Body of pancreas (tissue), 4 donors: ENCODE data around the gene GJD2. TPM values are rescaled to one million over a fixed set of nuclear protein-coding genes. Genes with fewer than 3 reads are reported as not detected.

ENCODE experiments used
- ATAC-seq: fragments of 150-250 bp; one replicate; pipeline ENCODE4 v1.9.1; 2016
- DNase-seq, 4 donors: peaks; one replicate each; pipeline ENCODE4 v3.0.0-alpha.2; 2019
- H3K27ac ChIP-seq, 4 donors: fragments of 200-600 bp; sonication (generic); 1 replicate in 3 of 4; 2 replicates in 1 of 4; pipeline versions ENCODE4 v1.5.1 to v1.6.1; 2016 to 2019; ENCODE audit warnings: mild to moderate bottlenecking in 1 of 4, mixed read lengths in 1 of 4, moderate library complexity in 1 of 4
- H3K27me3 ChIP-seq, 2 donors: fragments of 200-600 bp; sonication (generic); one replicate each; pipeline ENCODE4 v1.6.0; 2016; ENCODE audit warnings: mild to moderate bottlenecking in 1 of 2
- H3K36me3 ChIP-seq, 2 donors: fragments of 200-600 bp; sonication (generic); replicated peaks in 1 of 2; 2 replicates each; pipeline ENCODE4 v1.5.1; 2016; ENCODE audit warnings: low read depth in 2 of 2; ENCODE audit not compliant: insufficient read depth in 1 of 2
- H3K4me1 ChIP-seq: fragments of 200-600 bp; sonication (generic); one replicate; pipeline ENCODE4 v1.6.0; 2016
- H3K4me3 ChIP-seq, 2 donors: fragments of 200-600 bp; sonication (generic); 1 replicate in 1 of 2; 2 replicates in 1 of 2; pipeline ENCODE4 v1.5.1; 2016 to 2019
- H3K9me3 ChIP-seq, 3 donors: fragments of 200-600 bp; sonication (generic); 1 replicate in 2 of 3; 2 replicates in 1 of 3; pipeline ENCODE4 v1.5.1; 2016
- CTCF ChIP-seq, 7 experiments: fragments of 450-650 bp in 4 of 7; fragments of 200-600 bp in 3 of 7; sonication (generic) in 3 of 7; IDR thresholded peaks; one replicate each; pipeline ENCODE4 v1.5.1; 2016 to 2019; ENCODE audit warnings: antibody characterized with exemption in 7 of 7
- POLR2A ChIP-seq, 3 donors: fragments of 450-650 bp; IDR thresholded peaks; one replicate each; pipeline ENCODE4 v1.6.1; 2016; ENCODE audit warnings: antibody characterized with exemption in 3 of 3, mild to moderate bottlenecking in 2 of 3
- WGBS, 2 donors: methylation state at CpG; one replicate each; pipeline ENCODE4 v1.1.5; 2017; 5-methylcytosine and 5-hydroxymethylcytosine counted together
- intact Hi-C: fragments of 100-400 bp; cut with DNase I; formaldehyde crosslinking; loops from one replicate; pipeline ENCODE4 v1.15.1; 2023
- total RNA-seq, 2 donors: library from RNA; depleted of rRNA; stranded (reverse); fragments of >200 nt; gene quantifications; one replicate each; pipeline ENCODE4 v1.1.0, GENCODE V29; 2016

GJD2 gene
- total RNA-seq, 2 donors from 2014 or later = 2.3 to 4.0 TPM

GRCh38 chr15:34757262-34757661, 2.5 kb upstream of the GJD2 start:
- H3K27ac ChIP-seq = no peak overlapping the region
- no peak for TF ChIP-seq POLR2A (IDR thresholded peaks at IDR 0.05)
- TF ChIP-seq CTCF (IDR thresholded peaks at IDR 0.05) = no peak
- H3K36me3 ChIP-seq = no peaks in the 10 kb centered on the region
- H3K4me3 ChIP-seq = no peak overlapping the region
- 59% methylated on average over 3 of the region's 3 CpGs for WGBS, 2 donors
- no peak for ATAC-seq
- peaks cover 13% of the 10 kb centered on the region for H3K4me1 ChIP-seq
- intact Hi-C loops = no loop called here
- no peak for DNase-seq
- H3K9me3 ChIP-seq = no peaks in the 10 kb centered on the region
- H3K27me3 ChIP-seq = peaks cover 0 to 17% of the 10 kb centered on the region in 2 donors

GRCh38 chr15:34755419-34755773, 598 bp upstream of the GJD2 start:
- intact Hi-C loops = no loop called here
- Histone ChIP-seq H3K27ac (peak overlapping the region in 1 of 4 donors; percentile 30), H3K9me3 (no peaks in the 10 kb centered on the region), H3K4me3 (no peak overlapping the region), H3K4me1 (peaks cover 13% of the 10 kb centered on the region), H3K27me3 (peaks cover 0 to 17% of the 10 kb centered on the region in 2 donors), H3K36me3 (no peaks in the 10 kb centered on the region)
- TF ChIP-seq POLR2A (IDR thresholded peaks at IDR 0.05) (no peak), CTCF (IDR thresholded peaks at IDR 0.05) (no peak)
- 7 to 13% methylated on average over 11 of the region's 11 CpGs for WGBS, 2 donors
- ATAC-seq (no peak), DNase-seq (no peak)

GRCh38 chr15:34754171-34754601, 612 bp downstream of the GJD2 start:
- DNase-seq = no peak
- H3K4me1 ChIP-seq = peaks cover 13% of the 10 kb centered on the region
- peaks cover 0 to 17% of the 10 kb centered on the region in 2 donors for H3K27me3 ChIP-seq
- no peak for TF ChIP-seq POLR2A (IDR thresholded peaks at IDR 0.05)
- no peak overlapping the region for H3K4me3 ChIP-seq
- intact Hi-C loops = no loop called here
- H3K36me3 ChIP-seq = no peaks in the 10 kb centered on the region
- ATAC-seq = no peak
- no peaks in the 10 kb centered on the region for H3K9me3 ChIP-seq
- 3 to 5% methylated on average over 17 to 27 of the region's 27 CpGs for WGBS, 2 donors
- H3K27ac ChIP-seq = peak overlapping the region in 1 of 4 donors; percentile 25

- peak in 3 of 4 donors; percentile 16 to 34 (median 29) for DNase-seq
- no peak overlapping the region for H3K4me3 ChIP-seq
- TF ChIP-seq CTCF (IDR thresholded peaks at IDR 0.05) (no peak), POLR2A (IDR thresholded peaks at IDR 0.05) (no peak)
- H3K27me3 ChIP-seq = peaks cover 0 to 17% of the 10 kb centered on the region in 2 donors
- intact Hi-C loops = no loop called here
- WGBS, 2 donors = 24 to 27% methylated on average over 11 of the region's 11 CpGs
- ATAC-seq = peak; percentile 27
- no peaks in the 10 kb centered on the region for H3K36me3 ChIP-seq
- peaks cover 13% of the 10 kb centered on the region for H3K4me1 ChIP-seq
- no peak overlapping the region for H3K27ac ChIP-seq
- H3K9me3 ChIP-seq = no peaks in the 10 kb centered on the region
Observed at GRCh38 chr15:34753236-34753894, 1.4 kb downstream of the GJD2 start.

DNA sequence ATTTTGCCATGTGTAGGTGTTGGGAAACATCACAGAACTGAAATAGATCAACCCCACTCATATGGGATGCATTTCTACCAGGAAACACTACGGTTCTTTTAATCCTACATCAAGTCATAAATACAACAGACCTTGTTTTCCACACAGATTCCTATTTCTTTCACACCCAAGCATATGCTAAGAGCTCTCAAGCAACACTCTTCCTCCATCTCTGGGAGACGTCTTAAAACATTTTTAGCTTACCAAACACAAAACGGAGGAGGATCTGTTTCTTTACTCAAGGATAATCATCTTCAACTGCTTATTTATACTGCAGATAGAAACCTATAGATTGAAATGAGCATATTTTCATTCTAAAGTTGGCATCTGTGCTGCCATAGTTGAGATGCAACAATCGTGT, 5.1 kb downstream of the GJD2 start:
- no peak for DNase-seq
- peaks cover 5% of the 10 kb centered on the region for H3K4me1 ChIP-seq
- no peak for TF ChIP-seq POLR2A (IDR thresholded peaks at IDR 0.05)
- no peak for TF ChIP-seq CTCF (IDR thresholded peaks at IDR 0.05)
- H3K27me3 ChIP-seq = peaks cover 0 to 9% of the 10 kb centered on the region in 2 donors
- no peaks in the 10 kb centered on the region for H3K36me3 ChIP-seq
- intact Hi-C loops = no loop called here
- ATAC-seq = no peak
- H3K4me3 ChIP-seq = no peak overlapping the region
- no peak overlapping the region for H3K27ac ChIP-seq
- no peaks in the 10 kb centered on the region for H3K9me3 ChIP-seq
- 51 to 52% methylated on average over 4 of the region's 4 CpGs for WGBS, 2 donors
